Measurements from ENCODE around the gene SIX2. TPM values are rescaled to one million over a fixed set of nuclear protein-coding genes. Genes with fewer than 3 reads are reported as not detected.

The SIX2 gene
- total and polyA plus RNA-seq, 2 of the 13 experiments (the other 11 are each of a cell fraction or from before 2014, with no cell fraction given) = not detected

DNA sequence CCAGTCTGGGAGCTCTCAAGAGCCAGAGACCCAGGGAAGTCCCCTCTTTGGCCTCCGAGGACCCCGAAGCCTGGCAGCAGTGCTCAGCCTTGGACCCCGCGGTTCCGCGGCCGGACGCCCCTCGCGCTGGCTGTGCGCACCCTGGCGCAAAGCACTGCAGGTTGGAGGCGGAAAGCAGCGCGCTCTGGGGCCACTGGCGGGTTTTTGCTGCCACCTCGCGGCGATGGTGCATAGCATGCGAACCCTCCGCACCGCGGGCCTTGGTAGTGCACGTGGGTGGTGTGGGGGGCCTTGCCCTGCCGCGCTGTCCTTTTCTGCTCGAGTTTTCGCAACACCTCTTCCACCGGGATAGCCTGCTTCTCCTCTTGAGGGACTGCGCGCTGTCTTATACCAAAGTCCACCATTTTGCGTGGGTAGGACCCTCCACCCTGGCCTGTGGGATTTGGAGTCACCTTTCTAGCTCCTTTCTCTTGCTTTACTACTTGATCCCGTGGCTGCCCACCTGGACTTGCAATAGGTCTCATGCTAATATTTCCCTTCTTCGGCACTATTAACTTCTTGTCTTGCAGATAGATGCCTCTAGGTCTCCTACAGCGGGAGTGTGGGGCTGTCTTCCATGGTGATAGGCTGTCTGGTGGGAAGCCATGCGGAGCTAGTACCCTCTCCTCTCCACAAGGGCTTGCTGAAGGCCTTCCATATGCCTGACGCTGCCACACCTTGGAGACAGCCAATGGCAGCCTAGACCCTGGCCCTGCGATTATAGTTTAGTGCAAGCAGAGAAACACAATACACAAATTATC, 53.5 kb downstream of the SIX2 start:
- 8% methylated on average over 15 of the region's 38 CpGs for WGBS (ENCODE audit: low lambda C conversion rate)
- H3K27ac ChIP-seq (ENCODE audit: extremely low read length, insufficient read depth, low read length) = no peak overlapping the region
- ChIA-PET CTCF (ENCODE audit: low intra/inter-chr PET ratio, low total read pairs) (interaction anchor here (0.6 to 5.4 kb wide), 6 partner anchors 395 to 712 kb away, joined by 3 to 67 read pairs (median 8); no protein-coding TSS in a partner anchor), POLR2A (interaction anchor here (1.0 kb wide), 1 partner anchor 9 kb away, joined by 3 read pairs; no protein-coding TSS in a partner anchor)
- no peaks in the 10 kb centered on the region for H3K36me3 ChIP-seq (replicated peaks in 1 of 2; ENCODE audit: control insufficient read depth in 1 of 2, insufficient read depth in 2 of 2, low read length in 2 of 2)
- DNase-seq (ENCODE audit: low spot score) = peak; percentile 50
- no peaks in the 10 kb centered on the region for H3K9me3 ChIP-seq (ENCODE audit: low read length)
- peak overlapping the region in 1 of 3 experiments; percentile 63; a peak in 1 of 6 replicates for H3K4me3 ChIP-seq (replicated peaks in 1 of 3; ENCODE audit: insufficient read depth in 1 of 3, low read depth in 2 of 3, low read length in 3 of 3)
- peaks cover 25 to 90% of the 10 kb centered on the region in 2 experiments; a peak in 4 of 5 replicates for H3K27me3 ChIP-seq (ENCODE audit: control insufficient read depth in 1 of 2, insufficient read depth in 2 of 2, low read length in 2 of 2)
- peaks cover 32% of the 10 kb centered on the region for H3K4me1 ChIP-seq (ENCODE audit: insufficient read depth, low read length)
- H3K4me2 ChIP-seq (ENCODE audit: low read depth, low read length) = peak overlapping the region; percentile 71
- ATAC-seq = peak; percentile 83
- H4K20me1 ChIP-seq (ENCODE audit: insufficient read depth, low read length) = peaks cover 4% of the 10 kb centered on the region; the same call in 1 of the 2 replicates
- H3K79me2 ChIP-seq (ENCODE audit: insufficient read depth, low read length) = no peaks in the 10 kb centered on the region
- H2AFZ ChIP-seq (ENCODE audit: low read length) = no peak overlapping the region
- no TSS peak for BruUV-seq (replicated peaks)
- in situ Hi-C loops (cut with HindIII; ENCODE audit: extremely low pct_ligation_motif_present, low pct_unique_long_range_greater_than_20kb) (loop anchor here (5.0 to 10.0 kb wide), 2 partner anchors 478 to 911 kb away; no protein-coding TSS in a partner anchor), intact Hi-C loops (cut with micrococcal nuclease; ENCODE audit: unreplicated experiment) (loop anchor here (1.0 to 5.0 kb wide), 3 partner anchors 476 to 708 kb away; no protein-coding TSS in a partner anchor)
- H3K9ac ChIP-seq (ENCODE audit: insufficient read depth, low read depth, low read length) = no peak overlapping the region
- no peak for FAIRE-seq
- TF ChIP-seq ZFP36 (IDR thresholded peaks at IDR 0.05; ENCODE audit: borderline replicate concordance, low read depth, low read length, partially characterized antibody) (peak; percentile 51), RBM39 (IDR thresholded peaks at IDR 0.05; ENCODE audit: low read depth, low read length, poor library complexity, severe bottlenecking) (peak; percentile 41), FOXM1 (CRISPR knock-in tag; IDR thresholded peaks at IDR 0.05) (no peak), ZNF788 (CRISPR knock-in tag; IDR thresholded peaks at IDR 0.05; ENCODE audit: borderline replicate concordance) (peak; percentile 33; the same call in 1 of the 2 replicates), ZNF10 (CRISPR knock-in tag; IDR thresholded peaks at IDR 0.05; ENCODE audit: borderline replicate concordance, low read depth) (no peak), CBX1 (IDR thresholded peaks at IDR 0.05; ENCODE audit: low read depth) (no peak), GATAD1 (CRISPR knock-in tag; IDR thresholded peaks at IDR 0.05) (peak; percentile 38; the same call in 1 of the 2 replicates), RXRB (CRISPR knock-in tag; IDR thresholded peaks at IDR 0.05; ENCODE audit: borderline replicate concordance) (peak; percentile 29; the same call in 1 of the 2 replicates), ZNF556 (CRISPR knock-in tag; IDR thresholded peaks at IDR 0.05; ENCODE audit: borderline replicate concordance) (no peak), ELF3 (CRISPR knock-in tag; IDR thresholded peaks at IDR 0.05) (peak; percentile 64), HOXA7 (CRISPR knock-in tag; IDR thresholded peaks at IDR 0.05) (no peak), TARDBP (CRISPR knock-in tag; IDR thresholded peaks at IDR 0.05) (peak; percentile 48; the same call in 1 of the 2 replicates), ZNF839 (CRISPR knock-in tag; IDR thresholded peaks at IDR 0.05; ENCODE audit: borderline replicate concordance) (no peak), ZNF567 (CRISPR knock-in tag; IDR thresholded peaks at IDR 0.05; ENCODE audit: borderline replicate concordance) (no peak)
- TF ChIP-seq, protein P1, sequence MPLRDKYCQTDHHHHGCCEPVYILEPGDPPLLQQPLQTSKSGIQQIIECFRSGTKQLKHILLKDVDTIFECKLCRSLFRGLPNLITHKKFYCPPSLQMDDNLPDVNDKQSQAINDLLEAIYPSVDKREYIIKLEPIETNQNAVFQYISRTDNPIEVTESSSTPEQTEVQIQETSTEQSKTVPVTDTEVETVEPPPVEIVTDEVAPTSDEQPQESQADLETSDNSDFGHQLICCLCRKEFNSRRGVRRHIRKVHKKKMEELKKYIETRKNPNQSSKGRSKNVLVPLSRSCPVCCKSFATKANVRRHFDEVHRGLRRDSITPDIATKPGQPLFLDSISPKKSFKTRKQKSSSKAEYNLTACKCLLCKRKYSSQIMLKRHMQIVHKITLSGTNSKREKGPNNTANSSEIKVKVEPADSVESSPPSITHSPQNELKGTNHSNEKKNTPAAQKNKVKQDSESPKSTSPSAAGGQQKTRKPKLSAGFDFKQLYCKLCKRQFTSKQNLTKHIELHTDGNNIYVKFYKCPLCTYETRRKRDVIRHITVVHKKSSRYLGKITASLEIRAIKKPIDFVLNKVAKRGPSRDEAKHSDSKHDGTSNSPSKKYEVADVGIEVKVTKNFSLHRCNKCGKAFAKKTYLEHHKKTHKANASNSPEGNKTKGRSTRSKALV (CRISPR knock-in tag; IDR thresholded peaks at IDR 0.05) = peak; percentile 99
- TF ChIP-seq, protein P2, sequence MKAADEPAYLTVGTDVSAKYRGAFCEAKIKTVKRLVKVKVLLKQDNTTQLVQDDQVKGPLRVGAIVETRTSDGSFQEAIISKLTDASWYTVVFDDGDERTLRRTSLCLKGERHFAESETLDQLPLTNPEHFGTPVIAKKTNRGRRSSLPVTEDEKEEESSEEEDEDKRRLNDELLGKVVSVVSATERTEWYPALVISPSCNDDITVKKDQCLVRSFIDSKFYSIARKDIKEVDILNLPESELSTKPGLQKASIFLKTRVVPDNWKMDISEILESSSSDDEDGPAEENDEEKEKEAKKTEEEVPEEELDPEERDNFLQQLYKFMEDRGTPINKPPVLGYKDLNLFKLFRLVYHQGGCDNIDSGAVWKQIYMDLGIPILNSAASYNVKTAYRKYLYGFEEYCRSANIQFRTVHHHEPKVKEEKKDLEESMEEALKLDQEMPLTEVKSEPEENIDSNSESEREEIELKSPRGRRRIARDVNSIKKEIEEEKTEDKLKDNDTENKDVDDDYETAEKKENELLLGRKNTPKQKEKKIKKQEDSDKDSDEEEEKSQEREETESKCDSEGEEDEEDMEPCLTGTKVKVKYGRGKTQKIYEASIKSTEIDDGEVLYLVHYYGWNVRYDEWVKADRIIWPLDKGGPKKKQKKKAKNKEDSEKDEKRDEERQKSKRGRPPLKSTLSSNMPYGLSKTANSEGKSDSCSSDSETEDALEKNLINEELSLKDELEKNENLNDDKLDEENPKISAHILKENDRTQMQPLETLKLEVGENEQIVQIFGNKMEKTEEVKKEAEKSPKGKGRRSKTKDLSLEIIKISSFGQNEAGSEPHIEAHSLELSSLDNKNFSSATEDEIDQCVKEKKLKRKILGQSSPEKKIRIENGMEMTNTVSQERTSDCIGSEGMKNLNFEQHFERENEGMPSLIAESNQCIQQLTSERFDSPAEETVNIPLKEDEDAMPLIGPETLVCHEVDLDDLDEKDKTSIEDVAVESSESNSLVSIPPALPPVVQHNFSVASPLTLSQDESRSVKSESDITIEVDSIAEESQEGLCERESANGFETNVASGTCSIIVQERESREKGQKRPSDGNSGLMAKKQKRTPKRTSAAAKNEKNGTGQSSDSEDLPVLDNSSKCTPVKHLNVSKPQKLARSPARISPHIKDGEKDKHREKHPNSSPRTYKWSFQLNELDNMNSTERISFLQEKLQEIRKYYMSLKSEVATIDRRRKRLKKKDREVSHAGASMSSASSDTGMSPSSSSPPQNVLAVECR (CRISPR knock-in tag; IDR thresholded peaks at IDR 0.05; ENCODE audit: borderline replicate concordance) = peak; percentile 39; the same call in 1 of the 2 replicates
- TF ChIP-seq, protein P3, sequence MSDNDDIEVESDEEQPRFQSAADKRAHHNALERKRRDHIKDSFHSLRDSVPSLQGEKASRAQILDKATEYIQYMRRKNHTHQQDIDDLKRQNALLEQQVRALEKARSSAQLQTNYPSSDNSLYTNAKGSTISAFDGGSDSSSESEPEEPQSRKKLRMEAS (IDR thresholded peaks at IDR 0.05) = peak; percentile 89

Data from HepG2 (cell line).